K562 (cell line): Measurements from ENCODE around the gene DGCR8. TPM values are rescaled to one million over a fixed set of nuclear protein-coding genes. Genes with fewer than 3 reads are reported as not detected.

Experiments
- MAFG ChIP-seq: fragments of 450-650 bp; conservative IDR thresholded peaks from 2 replicates; pipeline ENCODE4 v1.6.1; 2016; ENCODE audit warnings: missing genetic modification characterization, missing compliant biosample characterization
- MCM5 ChIP-seq: fragments of 450-650 bp; IDR thresholded peaks from 2 replicates; pipeline ENCODE4 v1.6.1; 2016; ENCODE audit warnings: low read depth
- MGA ChIP-seq: fragments of 450-650 bp; IDR thresholded peaks from 2 replicates; pipeline ENCODE4 v1.6.1; 2016; ENCODE audit warnings: mild to moderate bottlenecking, moderate library complexity
- NR3C1 ChIP-seq: sonication (generic); formaldehyde crosslinking; IDR thresholded peaks from 2 replicates; pipeline ENCODE4 v1.8.1; 2022; ENCODE audit warnings: missing genetic modification reagents
- NRF1 ChIP-seq, 2 experiments: fragments of 450-650 bp; IDR thresholded peaks in 1 of 2; conservative IDR thresholded peaks in 1 of 2; 2 replicates each; pipeline ENCODE4 v1.6.1; 2014; ENCODE audit warnings: mild to moderate bottlenecking in 2 of 2
- SMAD1 ChIP-seq: fragments of 150-350 bp; IDR thresholded peaks from 2 replicates; pipeline ENCODE4 v1.6.1; 2014; ENCODE audit warnings: low read length, low read depth; ENCODE audit not compliant: partially characterized antibody
- XRCC4 ChIP-seq: IDR thresholded peaks from one replicate; pipeline ENCODE4 v1.6.1; 2011; ENCODE audit not compliant: insufficient read depth, insufficient read length; ENCODE audit errors: extremely low read depth
- ZBTB49 ChIP-seq: sonication (generic); formaldehyde crosslinking; IDR thresholded peaks from 2 replicates; pipeline ENCODE4 v1.8.0; 2022; ENCODE audit warnings: missing genetic modification reagents, mild to moderate bottlenecking, borderline replicate concordance
- ZBTB8A ChIP-seq: fragments of 450-650 bp; IDR thresholded peaks from 2 replicates; pipeline ENCODE4 v1.6.1; 2018; ENCODE audit warnings: mild to moderate bottlenecking, moderate library complexity; ENCODE audit not compliant: partially characterized antibody
- ZNF224 ChIP-seq: sonication (generic); formaldehyde crosslinking; IDR thresholded peaks from 2 replicates; pipeline ENCODE4 v1.8.0; 2022; ENCODE audit warnings: mild to moderate bottlenecking, missing genetic modification reagents
- ZNF324 ChIP-seq: fragments of 250-450 bp; sonication (Bioruptor Pico); IDR thresholded peaks from 2 replicates; pipeline ENCODE4 v1.4.0; 2020; ENCODE audit warnings: mild to moderate bottlenecking
- ZNF354B ChIP-seq: fragments of 250-450 bp; sonication (Bioruptor Pico); IDR thresholded peaks from 2 replicates; pipeline ENCODE4 v1.4.0; 2020
- ZNF57 ChIP-seq: fragments of 450-650 bp; formaldehyde crosslinking; IDR thresholded peaks from 2 replicates; pipeline ENCODE4 v1.4.0; 2020; ENCODE audit warnings: mild to moderate bottlenecking, moderate library complexity
- polyA plus RNA-seq, 8 experiments: library from polyadenylated mRNA; depleted of rRNA in 4 of 8; stranded (reverse) in 5 of 8; unstranded in 3 of 8; fragments of >200 nt; fragmentation: Nextera tagmentation in 2 of 8; fragmentation: Illumina TruSeq in 1 of 8; extraction: Ambion mirVana in 2 of 8; extraction: Trizol in 1 of 8; gene quantifications; 2 replicates each; pipeline versions ENCODE4 v1.2.1 to v1.2.3, GENCODE V29; 2011 to 2014; ENCODE audit warnings: inconsistent platforms in 1 of 8, missing spikeins in 1 of 8
- total RNA-seq, 7 experiments: library from RNA; depleted of rRNA in 6 of 7; stranded (reverse); fragments of >200 nt in 6 of 7; fragmentation: Illumina TruSeq in 2 of 7; extraction: Trizol in 2 of 7; gene quantifications; 2 replicates each; pipeline versions ENCODE4 v1.2.1 to v1.2.3, GENCODE V29; 2011 to 2021; ENCODE audit warnings: low replicate concordance in 1 of 7

The DGCR8 gene
- total and polyA plus RNA-seq, 9 of the 15 experiments (the other 6 are each of a cell fraction or from before 2014, with no cell fraction given): 5.9 to 144 (median 80.1) TPM

GRCh38 chr22:20156611-20157429 is 76.8 kb downstream of the DGCR8 start (continued):
- TF ChIP-seq MGA (no peak), NR3C1 (CRISPR knock-in tag) (0 out of 2 replicates have a peak, but pooled peaks have one; percentile 32), ZBTB49 (CRISPR knock-in tag) (0 out of 2 replicates have a peak, but pooled peaks have one; percentile 90), NRF1 (conservative IDR thresholded peaks at IDR 0.05 in 1 of 2, IDR thresholded peaks at IDR 0.05 in 1 of 2) (0 out of 4 replicates have a peak, but pooled peaks of 1 of the 2 experiments have one; percentile 26), ZNF224 (CRISPR knock-in tag) (no peak), ZNF324 (CRISPR knock-in tag) (no peak), ZNF57 (CRISPR knock-in tag) (peak; percentile 90; the same call in 1 of the 2 replicates), MAFG (tag) (no peak), ZNF354B (CRISPR knock-in tag) (no peak), MCM5 (no peak), SMAD1 (peak; percentile 20), XRCC4 (no peak), ZBTB8A (no peak)
